Memory B cell (primary cell): Measurements from ENCODE around the gene AGO4.
"Not testable (repeated sequence)": the region's sequence is repeated elsewhere in the genome, so short reads cannot be mapped to it uniquely, and the experiment has no call there.

Experiments used
- ATAC-seq: fragments of 150-1000 bp; cut with Tn5 transposase; 2 replicates; pipeline ENCODE4 v1.10.0; 2021; ENCODE audit warnings: low read depth, mild to moderate bottlenecking, moderate library complexity
- DNase-seq, 2 donors: peaks; one replicate each; pipeline ENCODE4 v3.0.0; 2022; ENCODE audit warnings: low spot score in 2 of 2
- H3K27ac Mint-ChIP-seq: one replicate; pipeline ENCODE4 v1.8.0; 2022; ENCODE audit warnings: mild to moderate bottlenecking, moderate library complexity, mixed read lengths
- H3K27me3 Mint-ChIP-seq: one replicate; pipeline ENCODE4 v1.8.0; 2022; ENCODE audit warnings: mixed read lengths
- H3K36me3 Mint-ChIP-seq: one replicate; pipeline ENCODE4 v1.8.0; 2022; ENCODE audit warnings: mild to moderate bottlenecking, mixed read lengths
- H3K4me1 Mint-ChIP-seq: one replicate; pipeline ENCODE4 v1.8.0; 2022; ENCODE audit warnings: mixed read lengths
- H3K4me3 Mint-ChIP-seq: one replicate; pipeline ENCODE4 v1.8.0; 2022; ENCODE audit warnings: mild to moderate bottlenecking, moderate library complexity, mixed read lengths
- H3K9me3 Mint-ChIP-seq: one replicate; pipeline ENCODE4 v1.8.0; 2022; ENCODE audit warnings: mixed read lengths

AGO4 gene

DNA sequence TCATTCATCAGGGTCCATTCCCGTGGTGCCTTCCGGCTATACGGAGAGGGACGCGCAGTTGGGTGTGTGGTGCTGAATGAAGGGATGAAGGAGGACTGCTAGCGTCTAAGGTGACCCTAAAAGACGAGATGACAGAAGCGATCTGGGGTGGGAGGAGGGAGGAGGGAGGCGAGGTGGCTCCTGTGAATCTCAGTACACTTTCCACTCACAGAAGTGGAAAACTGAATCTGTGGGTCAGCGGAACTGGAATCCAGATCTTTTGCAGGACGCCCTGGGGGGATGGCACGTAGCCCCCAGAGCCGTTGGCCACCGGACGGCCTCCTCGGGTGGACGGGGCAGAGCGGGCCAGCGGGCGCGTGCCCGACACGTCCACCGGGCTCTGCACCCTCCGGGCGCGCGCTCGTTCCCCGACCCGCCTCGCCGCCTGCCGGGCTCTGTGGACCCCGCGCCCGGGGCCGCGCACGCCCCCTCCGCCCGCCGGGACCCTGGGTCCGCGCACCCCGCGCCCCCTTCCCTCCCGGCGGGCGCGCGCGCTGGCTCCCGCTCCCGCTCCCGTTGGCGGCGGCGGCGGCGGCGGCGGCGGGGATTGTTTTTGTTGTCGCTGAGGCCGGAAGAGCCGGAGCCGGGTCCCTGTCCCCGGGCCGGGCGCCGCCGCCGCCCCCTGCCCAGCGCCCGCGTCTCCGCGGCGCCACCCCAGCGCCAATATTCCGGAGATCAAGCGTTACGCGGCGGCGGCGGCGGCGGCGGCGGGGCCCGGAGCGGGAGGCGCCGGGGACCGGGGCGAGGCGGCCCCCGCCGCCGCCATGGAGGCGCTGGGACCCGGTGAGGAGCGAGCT lies at the start of gene AGO4:
TSS of gene AGO4 (plus strand) at position 403 of the 836 bp plus-strand sequence. CDS start at position 804, 401 bp downstream.
- H3K4me3 Mint-ChIP-seq: peak within 1 kb of the TSS; percentile 93
- H3K4me1 Mint-ChIP-seq: peaks cover 19% of the 10 kb centered on the region
- ATAC-seq: peak; percentile 57
- no peaks in the 10 kb centered on the region for H3K36me3 Mint-ChIP-seq
- H3K27ac Mint-ChIP-seq: peak within 1 kb of the TSS; percentile 73
- H3K9me3 Mint-ChIP-seq: no peaks in the 10 kb centered on the region
- no peaks in the 10 kb centered on the region for H3K27me3 Mint-ChIP-seq
- peak in 1 of 2 donors; percentile 42 for DNase-seq

GRCh38 chr1:35762141-35762540 lies 45.7 kb upstream of the AGO4 start:
- H3K9me3 Mint-ChIP-seq: no peaks in the 10 kb centered on the region
- peaks cover 5% of the 10 kb centered on the region for H3K4me1 Mint-ChIP-seq
- H3K27me3 Mint-ChIP-seq: no peaks in the 10 kb centered on the region
- DNase-seq: no peak
- H3K27ac Mint-ChIP-seq: no peak overlapping the region
- ATAC-seq: no peak
- H3K36me3 Mint-ChIP-seq: no peaks in the 10 kb centered on the region
- no peak overlapping the region for H3K4me3 Mint-ChIP-seq

- no peak overlapping the region for H3K27ac Mint-ChIP-seq
- H3K4me1 Mint-ChIP-seq: peaks cover 5% of the 10 kb centered on the region
- no peak overlapping the region for H3K4me3 Mint-ChIP-seq
- ATAC-seq (no peak), DNase-seq (no peak)
- H3K36me3 Mint-ChIP-seq: no peaks in the 10 kb centered on the region
- H3K9me3 Mint-ChIP-seq: no peaks in the 10 kb centered on the region
- H3K27me3 Mint-ChIP-seq: no peaks in the 10 kb centered on the region
Measured at GRCh38 chr1:35763201-35763600, 44.6 kb upstream of the AGO4 start.

GRCh38 chr1:35764283-35764682 lies 43.5 kb upstream of the AGO4 start:
- H3K27me3 Mint-ChIP-seq: no peaks in the 10 kb centered on the region

GRCh38 chr1:35768350-35769187 lies 39.2 kb upstream of the AGO4 start:
- no peaks in the 10 kb centered on the region for H3K36me3 Mint-ChIP-seq
- no peak overlapping the region for H3K27ac Mint-ChIP-seq

More at GRCh38 chr1:35764283-35764682, 43.5 kb upstream of the AGO4 start:
- Mint-ChIP-seq H3K4me3 (no peak overlapping the region), H3K27ac (no peak overlapping the region), H3K9me3 (no peaks in the 10 kb centered on the region), H3K4me1 (peaks cover 9% of the 10 kb centered on the region), H3K36me3 (no peaks in the 10 kb centered on the region)
- DNase-seq (no peak), ATAC-seq (no peak)

DNA sequence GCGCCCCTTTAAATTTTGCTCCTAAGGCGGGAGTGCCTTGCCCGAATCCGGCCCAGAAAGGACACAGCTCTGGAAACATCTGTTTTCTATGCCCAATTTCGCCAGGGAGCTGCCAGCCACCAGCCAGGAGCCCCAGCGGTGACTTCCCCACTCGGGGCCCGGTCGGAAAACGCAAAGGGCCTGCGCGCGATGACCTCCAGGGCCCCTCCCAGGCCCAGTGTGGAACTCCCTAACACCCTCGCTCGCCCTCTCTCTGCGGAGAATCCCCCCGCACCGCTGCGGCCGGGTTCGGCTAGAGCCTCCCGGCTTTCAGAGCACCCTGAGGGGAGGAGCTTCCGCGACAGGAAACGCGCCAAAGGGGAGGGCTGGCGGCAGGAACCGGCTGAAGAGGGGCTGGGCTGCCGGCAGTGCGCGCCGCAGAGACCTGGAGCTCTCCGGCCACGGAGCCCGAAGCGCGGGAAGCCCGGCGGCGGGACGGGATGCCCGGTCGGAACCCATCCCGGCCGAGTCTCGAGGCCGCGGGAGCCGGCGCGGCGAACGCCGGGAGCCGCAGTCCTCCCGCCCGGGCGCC lies 38.5 kb upstream of the AGO4 start:
- H3K9me3 Mint-ChIP-seq: no peaks in the 10 kb centered on the region
- H3K27ac Mint-ChIP-seq: peak overlapping the region; percentile 76
- H3K36me3 Mint-ChIP-seq: no peaks in the 10 kb centered on the region
- peak overlapping the region; percentile 83 for H3K4me3 Mint-ChIP-seq
- DNase-seq (peak; percentile 60 to 72), ATAC-seq (peak; percentile 74)
- no peaks in the 10 kb centered on the region for H3K27me3 Mint-ChIP-seq
- H3K4me1 Mint-ChIP-seq: peaks cover 4% of the 10 kb centered on the region

More at GRCh38 chr1:35768350-35769187, 39.2 kb upstream of the AGO4 start:
- Mint-ChIP-seq H3K4me3 (peak overlapping the region; percentile 83), H3K9me3 (no peaks in the 10 kb centered on the region), H3K27me3 (no peaks in the 10 kb centered on the region), H3K4me1 (peaks cover 4% of the 10 kb centered on the region)
- DNase-seq: no peak
- ATAC-seq: no peak

- no peak overlapping the region for H3K4me3 Mint-ChIP-seq
- DNase-seq: no peak
- H3K27ac Mint-ChIP-seq: no peak overlapping the region
- peaks cover 2% of the 10 kb centered on the region for H3K4me1 Mint-ChIP-seq
- H3K27me3 Mint-ChIP-seq: no peaks in the 10 kb centered on the region
- no peaks in the 10 kb centered on the region for H3K36me3 Mint-ChIP-seq
- no peak for ATAC-seq
- no peaks in the 10 kb centered on the region for H3K9me3 Mint-ChIP-seq
Measured at GRCh38 chr1:35773711-35774110, 34.1 kb upstream of the AGO4 start.

DNA sequence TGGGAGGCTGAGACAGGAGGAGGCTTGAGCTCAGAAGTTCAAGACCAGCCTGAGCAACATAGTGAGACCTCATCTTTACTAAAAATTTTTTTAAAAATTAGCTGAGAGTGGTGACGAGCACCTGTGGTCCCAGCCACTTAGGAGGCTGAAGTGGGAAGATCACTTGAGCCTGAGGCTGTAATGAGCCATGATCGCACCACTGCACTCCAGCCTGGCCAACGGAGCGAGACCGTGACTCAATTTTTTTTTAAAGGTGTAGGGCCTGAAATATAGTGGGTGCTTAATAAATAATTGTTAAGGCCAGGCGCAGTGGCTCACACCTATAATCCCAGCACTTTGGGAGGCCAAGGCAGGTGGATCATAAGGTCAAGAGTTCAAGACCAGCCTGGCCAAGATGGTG lies 31.6 kb upstream of the AGO4 start:
- not testable (repeated sequence) for H3K4me3 Mint-ChIP-seq, H3K9me3 Mint-ChIP-seq, H3K27ac Mint-ChIP-seq, H3K36me3 Mint-ChIP-seq, H3K4me1 Mint-ChIP-seq, ATAC-seq, DNase-seq, H3K27me3 Mint-ChIP-seq

DNA sequence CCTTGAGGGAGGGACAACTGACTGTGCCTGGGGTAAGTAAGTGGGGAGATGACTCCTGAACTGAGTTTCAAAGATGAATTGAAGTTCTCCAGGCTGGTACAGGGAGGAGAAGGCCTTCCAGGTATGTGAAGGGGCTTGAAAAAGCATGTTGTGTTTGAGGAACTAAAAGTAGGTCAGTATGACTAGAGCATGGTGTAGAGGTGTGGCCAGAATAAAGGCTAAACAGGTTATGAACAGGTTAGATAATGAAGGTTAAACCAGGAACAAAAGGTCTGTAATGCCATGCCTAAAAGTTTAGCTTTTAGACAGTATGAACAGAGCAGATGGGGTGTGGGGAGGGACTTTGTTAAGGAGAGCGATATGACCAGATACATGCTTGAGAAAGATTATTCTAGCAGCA lies 30.7 kb upstream of the AGO4 start:
- Mint-ChIP-seq H3K27me3 (no peaks in the 10 kb centered on the region), H3K9me3 (no peaks in the 10 kb centered on the region), H3K36me3 (no peaks in the 10 kb centered on the region), H3K27ac (no peak overlapping the region), H3K4me1 (no peaks in the 10 kb centered on the region), H3K4me3 (no peak overlapping the region)
- ATAC-seq (no peak), DNase-seq (no peak)

GRCh38 chr1:35783055-35783583 lies 24.7 kb upstream of the AGO4 start:
- Mint-ChIP-seq H3K4me3 (no peak overlapping the region), H3K4me1 (no peaks in the 10 kb centered on the region), H3K27ac (no peak overlapping the region), H3K36me3 (no peaks in the 10 kb centered on the region), H3K9me3 (no peaks in the 10 kb centered on the region), H3K27me3 (no peaks in the 10 kb centered on the region)
- DNase-seq: no peak
- no peak for ATAC-seq

- H3K4me1 Mint-ChIP-seq, H3K27ac Mint-ChIP-seq, DNase-seq, H3K4me3 Mint-ChIP-seq, H3K36me3 Mint-ChIP-seq, H3K27me3 Mint-ChIP-seq, ATAC-seq, H3K9me3 Mint-ChIP-seq: not testable (repeated sequence)
Measured at GRCh38 chr1:35784364-35784763, 23.5 kb upstream of the AGO4 start.

- H3K27me3 Mint-ChIP-seq: no peaks in the 10 kb centered on the region
- no peak overlapping the region for H3K27ac Mint-ChIP-seq
- H3K4me3 Mint-ChIP-seq: no peak overlapping the region
- ATAC-seq (no peak), DNase-seq (no peak)
- no peaks in the 10 kb centered on the region for H3K36me3 Mint-ChIP-seq
- no peaks in the 10 kb centered on the region for H3K4me1 Mint-ChIP-seq
- H3K9me3 Mint-ChIP-seq: no peaks in the 10 kb centered on the region
Measured at GRCh38 chr1:35788139-35788538, 19.7 kb upstream of the AGO4 start.

DNA sequence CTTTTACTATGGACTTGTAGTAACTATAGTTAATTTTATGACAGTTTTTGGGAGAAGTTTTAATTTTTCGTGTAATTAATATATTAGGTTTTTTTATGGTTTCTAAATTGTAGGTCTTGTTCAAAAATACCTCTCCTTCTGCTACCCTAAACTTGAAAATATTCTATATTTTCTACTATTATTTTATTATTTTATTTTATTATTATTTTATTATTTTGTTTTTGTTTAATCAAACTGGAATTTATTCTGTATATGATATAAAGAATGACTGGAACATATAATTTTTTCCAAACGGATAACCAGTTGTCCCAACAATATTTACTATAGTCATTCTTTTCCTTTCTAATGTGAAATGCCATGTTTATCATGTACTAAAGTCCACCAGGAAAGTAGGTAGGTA lies 17.1 kb upstream of the AGO4 start:
- Mint-ChIP-seq H3K9me3 (no peaks in the 10 kb centered on the region), H3K36me3 (no peaks in the 10 kb centered on the region), H3K27me3 (no peaks in the 10 kb centered on the region), H3K4me3 (no peak overlapping the region), H3K4me1 (no peaks in the 10 kb centered on the region), H3K27ac (no peak overlapping the region)
- ATAC-seq (no peak), DNase-seq (no peak)

DNA sequence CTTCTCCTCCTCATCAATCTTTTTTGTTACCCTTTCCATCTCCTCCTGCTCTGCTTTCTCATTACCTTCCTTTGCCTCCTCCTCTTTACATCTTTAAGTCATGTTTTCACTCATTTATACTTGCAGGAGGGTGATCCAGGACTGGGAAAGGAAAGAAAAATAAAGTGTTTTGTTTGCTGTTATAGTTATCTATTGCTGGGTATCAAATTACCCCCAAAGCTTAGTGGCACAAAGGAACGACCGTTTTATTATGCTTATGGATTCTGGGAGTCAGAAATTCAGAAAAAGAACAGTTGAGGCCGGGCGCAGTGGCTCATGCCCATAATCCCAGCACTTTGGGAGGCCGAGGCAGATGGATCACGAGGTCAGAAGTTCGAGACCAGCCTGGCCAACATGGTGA lies 12.5 kb upstream of the AGO4 start:
- Mint-ChIP-seq H3K4me3 (no peak overlapping the region), H3K27ac (no peak overlapping the region), H3K9me3 (no peaks in the 10 kb centered on the region), H3K36me3 (no peaks in the 10 kb centered on the region), H3K4me1 (peaks cover 14% of the 10 kb centered on the region), H3K27me3 (no peaks in the 10 kb centered on the region)
- no peak for DNase-seq
- no peak for ATAC-seq
